Peyer's patch (tissue), 4 donors: Measurements from ENCODE around the gene SLC41A3. TPM values are rescaled to one million over a fixed set of nuclear protein-coding genes. Genes with fewer than 3 reads are reported as not detected.

Experiments
- DNase-seq, 3 donors: peaks; one replicate each; pipeline ENCODE4 v3.0.0-alpha.2; 2017 to 2019
- H3K27ac ChIP-seq, 4 donors: fragments of 200-600 bp; sonication (generic); one replicate each; pipeline ENCODE4 v1.5.1; 2016 to 2019
- H3K27me3 ChIP-seq, 2 donors: fragments of 200-600 bp; sonication (generic); one replicate each; pipeline ENCODE4 v1.5.1; 2019
- H3K36me3 ChIP-seq, 3 donors: fragments of 200-600 bp; sonication (generic); one replicate each; pipeline ENCODE4 v1.5.1; 2016 to 2019
- H3K4me1 ChIP-seq, 4 donors: fragments of 200-600 bp; sonication (generic); one replicate each; pipeline ENCODE4 v1.5.1; 2016 to 2019
- H3K4me3 ChIP-seq, 4 donors: fragments of 200-600 bp; sonication (generic); 1 replicate in 3 of 4; 2 replicates in 1 of 4; pipeline ENCODE4 v1.5.1; 2016 to 2019; ENCODE audit warnings: mild to moderate bottlenecking in 1 of 4
- H3K9me3 ChIP-seq, 4 donors: fragments of 200-600 bp; sonication (generic); one replicate each; pipeline ENCODE4 v1.5.1; 2016 to 2019; ENCODE audit warnings: mild to moderate bottlenecking in 1 of 4
- CTCF ChIP-seq, 6 experiments: fragments of 450-650 bp in 4 of 6; fragments of 200-600 bp in 2 of 6; sonication (generic) in 1 of 6; IDR thresholded peaks; one replicate each; pipeline ENCODE4 v1.5.1; 2017 to 2019; ENCODE audit warnings: antibody characterized with exemption in 6 of 6, mild to moderate bottlenecking in 3 of 6, moderate library complexity in 1 of 6
- POLR2A ChIP-seq, 2 donors: fragments of 450-650 bp; IDR thresholded peaks; one replicate each; pipeline ENCODE4 v1.5.1; 2017; ENCODE audit warnings: antibody characterized with exemption in 2 of 2, mild to moderate bottlenecking in 2 of 2, moderate library complexity in 2 of 2
- total RNA-seq, 4 donors: library from RNA; depleted of rRNA; stranded (reverse); fragments of >200 nt; gene quantifications; one replicate each; pipeline ENCODE4 v1.1.0, GENCODE V29; 2016

SLC41A3 gene
- total RNA-seq, 4 donors from 2014 or later = 45.4 to 79.9 (median 58.5) TPM

- Histone ChIP-seq H3K27ac (peak overlapping the region in 1 of 4 donors; percentile 81), H3K9me3 (no peaks in the 10 kb centered on the region), H3K27me3 (no peaks in the 10 kb centered on the region), H3K36me3 (no peaks in the 10 kb centered on the region), H3K4me3 (peak overlapping the region in 2 of 4 donors; percentile 7 to 31), H3K4me1 (peaks cover 0 to 10% (median 1%) of the 10 kb centered on the region in 4 donors)
- TF ChIP-seq CTCF (IDR thresholded peaks at IDR 0.05) (no peak), POLR2A (IDR thresholded peaks at IDR 0.05) (no peak)
- peak in 1 of 3 donors; percentile 34 for DNase-seq
These were observed 27.8 kb downstream of the SLC41A3 start for GRCh38 chr3:126056088-126056487.

- Histone ChIP-seq H3K4me3 (no peak overlapping the region), H3K9me3 (no peaks in the 10 kb centered on the region), H3K4me1 (peaks cover 0 to 10% (median 1%) of the 10 kb centered on the region in 4 donors), H3K36me3 (no peaks in the 10 kb centered on the region), H3K27ac (no peak overlapping the region), H3K27me3 (no peaks in the 10 kb centered on the region)
- DNase-seq = peak in 1 of 3 donors; percentile 18
- no peak for TF ChIP-seq POLR2A (IDR thresholded peaks at IDR 0.05)
- TF ChIP-seq CTCF (IDR thresholded peaks at IDR 0.05) = no peak
These were observed 29.1 kb downstream of the SLC41A3 start for GRCh38 chr3:126054870-126055269.

- H3K4me3 ChIP-seq = no peak overlapping the region
- peaks cover 0 to 10% (median 1%) of the 10 kb centered on the region in 4 donors for H3K4me1 ChIP-seq
- TF ChIP-seq POLR2A (IDR thresholded peaks at IDR 0.05) = no peak
- TF ChIP-seq CTCF (IDR thresholded peaks at IDR 0.05) = no peak
- DNase-seq = peak in 1 of 3 donors; percentile 26
- no peaks in the 10 kb centered on the region for H3K27me3 ChIP-seq
- H3K36me3 ChIP-seq = no peaks in the 10 kb centered on the region
- no peak overlapping the region for H3K27ac ChIP-seq
- no peaks in the 10 kb centered on the region for H3K9me3 ChIP-seq
These were observed 29.9 kb downstream of the SLC41A3 start for GRCh38 chr3:126053949-126054569.

- TF ChIP-seq POLR2A (IDR thresholded peaks at IDR 0.05) (no peak), CTCF (IDR thresholded peaks at IDR 0.05) (no peak)
- peaks cover 0 to 10% (median 1%) of the 10 kb centered on the region in 4 donors for H3K4me1 ChIP-seq
- H3K4me3 ChIP-seq = no peak overlapping the region
- DNase-seq = peak in 1 of 3 donors; percentile 48
- no peak overlapping the region for H3K27ac ChIP-seq
- no peaks in the 10 kb centered on the region for H3K36me3 ChIP-seq
- no peaks in the 10 kb centered on the region for H3K9me3 ChIP-seq
- H3K27me3 ChIP-seq = no peaks in the 10 kb centered on the region
These were observed 30.4 kb downstream of the SLC41A3 start for GRCh38 chr3:126053513-126053912.

- H3K4me1 ChIP-seq = peaks cover 0 to 8% (median 1%) of the 10 kb centered on the region in 4 donors
- no peaks in the 10 kb centered on the region for H3K27me3 ChIP-seq
- TF ChIP-seq POLR2A (IDR thresholded peaks at IDR 0.05) (no peak), CTCF (IDR thresholded peaks at IDR 0.05) (no peak)
- H3K9me3 ChIP-seq = no peaks in the 10 kb centered on the region
- H3K4me3 ChIP-seq = no peak overlapping the region
- H3K27ac ChIP-seq = peak overlapping the region in 1 of 4 donors; percentile 18
- no peaks in the 10 kb centered on the region for H3K36me3 ChIP-seq
- peak in 1 of 3 donors; percentile 20 for DNase-seq
These were observed 31.5 kb downstream of the SLC41A3 start for GRCh38 chr3:126052196-126053058.
